Activated CD4-positive, CD25-positive, alpha-beta regulatory T cell treated with anti-CD3 and anti-CD28 coated beads, Interleukin-2, amount 50 U/mL, for 16 hours (primary cell): ENCODE results near the gene ADRM1.

ENCODE experiments used
- DNase-seq: peaks from one replicate; pipeline ENCODE4 v3.0.0-alpha.2; 2020; ENCODE audit warnings: low read depth, low spot score

Gene ADRM1

GRCh38 chr20:62325172-62325905 lies 22.5 kb downstream of the ADRM1 start:
- no peak for DNase-seq

- no peak for DNase-seq
These were observed 23.8 kb downstream of the ADRM1 start for GRCh38 chr20:62326559-62326958.

DNA sequence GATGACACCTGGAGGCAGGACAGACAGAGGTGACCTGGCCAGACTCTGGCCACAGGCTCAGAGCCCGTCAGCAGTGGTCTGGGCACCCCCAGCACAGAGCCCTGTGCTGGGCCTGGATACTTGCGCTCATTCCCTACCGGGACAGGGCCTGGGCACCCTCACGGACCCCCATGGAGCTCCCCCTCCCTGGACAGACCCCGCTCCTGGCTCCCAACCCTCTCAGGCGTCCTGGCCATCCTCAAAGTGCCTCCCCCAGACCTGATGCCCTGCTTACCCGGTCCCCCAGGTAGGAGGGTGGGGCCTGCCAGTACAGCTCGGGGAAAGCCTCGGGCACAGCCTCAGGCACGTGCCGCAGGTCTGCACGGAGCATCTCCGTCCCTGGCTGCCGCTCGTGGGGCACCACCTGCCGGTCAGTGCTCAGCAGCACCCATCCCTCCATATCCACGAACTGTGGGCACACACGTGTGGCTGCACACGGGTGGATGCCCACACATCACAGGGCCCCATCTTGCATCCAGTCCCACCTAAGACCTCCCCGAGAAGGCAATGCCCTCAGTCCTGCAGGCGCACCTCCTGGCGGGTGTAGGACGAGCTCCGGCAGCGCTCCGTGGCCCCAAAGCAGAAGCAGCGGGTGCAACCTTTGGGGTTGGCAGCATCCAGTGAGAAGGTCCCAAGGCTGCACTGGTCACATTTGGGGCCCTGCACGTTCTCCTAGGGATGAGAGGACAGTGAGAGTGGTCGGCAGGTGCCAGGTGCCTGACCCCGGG lies 24.3 kb downstream of the ADRM1 start:
- DNase-seq, result no peak

- DNase-seq, result no peak
These were observed 25.1 kb downstream of the ADRM1 start for GRCh38 chr20:62327726-62328495.

DNA sequence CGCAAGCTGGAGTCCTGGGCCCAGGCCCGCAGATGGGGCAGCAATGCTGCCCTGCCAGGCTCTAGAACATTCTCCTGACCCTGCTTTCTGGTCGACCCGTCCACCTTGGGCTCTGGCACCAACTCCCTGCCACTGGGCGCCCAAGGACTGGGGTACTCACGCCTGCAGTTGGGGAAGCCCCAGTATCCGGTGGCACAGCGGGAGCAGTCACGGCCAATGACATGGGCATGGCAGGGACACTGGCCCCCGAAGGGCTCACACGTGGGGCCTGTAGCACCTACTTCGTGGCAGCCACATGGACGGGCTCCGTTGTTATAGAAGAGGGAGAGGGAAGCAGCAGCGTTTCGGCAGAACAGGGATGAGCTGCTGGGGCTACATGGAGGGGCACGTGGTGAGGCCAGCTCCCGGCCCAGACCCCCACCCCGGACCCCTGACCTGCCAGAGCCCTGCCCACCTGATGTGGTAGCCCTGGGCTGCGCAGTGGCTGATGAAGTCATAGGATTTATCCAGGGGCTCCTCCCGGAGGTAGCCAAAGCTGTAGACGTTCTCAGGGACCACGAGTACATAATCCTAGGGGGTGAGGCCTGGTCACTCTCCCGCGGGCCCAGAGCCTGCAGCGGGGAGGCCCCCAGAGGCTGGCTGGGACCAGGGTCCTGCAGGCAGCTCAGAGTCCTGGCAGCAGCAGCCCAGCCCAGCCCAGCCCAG lies 26.0 kb downstream of the ADRM1 start:
- DNase-seq, result no peak

DNA sequence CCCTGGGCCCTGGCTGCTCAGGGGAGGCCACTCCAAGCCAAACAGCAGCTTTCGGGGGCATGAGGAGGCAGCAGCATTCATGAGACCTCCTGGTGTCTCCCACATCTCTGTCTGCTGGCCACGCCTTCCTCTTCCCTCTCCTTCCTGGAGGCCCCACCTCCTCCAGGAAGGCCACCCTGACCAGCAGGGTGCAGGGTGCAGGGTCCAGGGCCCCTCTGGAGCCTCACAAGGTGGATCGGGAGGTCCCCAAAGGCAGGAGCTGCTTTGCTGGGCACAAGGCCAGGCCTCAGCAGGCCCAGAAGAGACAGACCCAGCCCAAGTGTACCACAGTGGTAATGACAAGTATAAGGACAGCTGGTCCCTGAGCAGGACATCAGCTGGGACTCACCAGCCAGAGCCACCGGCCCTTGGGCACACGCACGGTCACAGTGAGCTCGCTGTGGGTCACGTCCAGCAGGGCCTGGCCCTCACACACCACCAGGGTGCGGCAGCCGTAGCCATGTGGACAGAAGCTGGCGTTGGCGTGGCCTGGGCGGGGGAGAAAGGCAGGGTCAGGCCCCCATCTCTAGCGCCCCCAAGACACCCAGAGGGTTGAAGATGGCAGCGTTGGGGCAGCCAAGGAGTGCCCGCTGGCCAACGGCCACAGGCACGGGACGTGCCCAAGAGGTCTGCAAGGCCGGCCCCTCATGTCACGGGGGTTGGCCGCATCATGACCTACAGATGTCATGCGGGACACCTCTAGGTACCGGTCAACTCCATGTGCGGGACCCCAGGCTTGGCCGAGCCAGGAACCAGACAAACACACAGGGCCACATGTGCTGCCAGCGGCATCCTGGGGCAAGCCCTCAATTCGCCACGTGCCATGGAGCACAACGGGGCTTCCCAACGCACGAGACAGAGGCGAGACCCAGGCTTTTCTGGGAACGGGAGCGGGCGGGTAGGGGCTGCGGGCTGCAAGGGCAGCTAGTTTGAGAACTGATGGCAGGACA lies 26.9 kb downstream of the ADRM1 start:
- no peak for DNase-seq

DNA sequence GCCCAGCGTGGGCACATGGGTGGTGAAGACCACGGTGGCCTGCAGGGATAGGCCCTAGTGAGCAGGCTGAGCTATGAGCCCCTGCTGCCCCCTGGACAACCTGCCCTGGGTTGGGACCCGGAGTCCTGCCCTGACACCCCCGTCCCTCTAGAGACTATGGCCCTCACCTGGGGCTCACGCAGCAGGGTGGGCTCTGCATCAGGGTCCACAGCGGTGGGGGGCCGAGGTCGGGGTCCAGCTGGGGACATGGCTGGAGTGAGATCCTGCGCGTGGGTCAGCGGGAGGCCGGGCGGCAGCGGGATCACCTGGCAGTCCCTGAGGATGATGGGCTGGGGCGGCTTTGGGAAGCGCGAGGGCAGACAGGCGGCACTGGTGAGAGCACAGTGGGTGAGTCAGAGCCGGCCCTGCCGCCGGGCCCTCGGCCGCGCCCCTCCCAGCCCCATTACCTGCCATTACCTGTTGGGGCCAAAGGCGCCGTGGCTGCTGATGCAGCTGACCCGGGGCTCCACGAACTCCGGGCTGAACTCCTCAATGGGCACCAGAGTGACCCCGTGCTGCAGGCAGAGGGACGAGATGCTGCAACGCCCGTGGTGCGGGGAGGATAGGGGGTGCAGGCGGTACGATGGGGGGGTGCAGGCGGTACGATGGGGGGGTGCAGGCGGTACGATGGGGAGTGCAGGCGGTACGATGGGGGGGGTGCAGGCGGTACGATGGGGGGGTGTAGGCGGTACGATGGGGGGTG lies 27.9 kb downstream of the ADRM1 start:
- no peak for DNase-seq

- no peak for DNase-seq
These were observed 28.6 kb downstream of the ADRM1 start for GRCh38 chr20:62331347-62331746.

- no peak for DNase-seq
These were observed 29.6 kb downstream of the ADRM1 start for GRCh38 chr20:62332421-62332820.

- DNase-seq, result no peak
These were observed 30.4 kb downstream of the ADRM1 start for GRCh38 chr20:62332989-62333819.

DNA sequence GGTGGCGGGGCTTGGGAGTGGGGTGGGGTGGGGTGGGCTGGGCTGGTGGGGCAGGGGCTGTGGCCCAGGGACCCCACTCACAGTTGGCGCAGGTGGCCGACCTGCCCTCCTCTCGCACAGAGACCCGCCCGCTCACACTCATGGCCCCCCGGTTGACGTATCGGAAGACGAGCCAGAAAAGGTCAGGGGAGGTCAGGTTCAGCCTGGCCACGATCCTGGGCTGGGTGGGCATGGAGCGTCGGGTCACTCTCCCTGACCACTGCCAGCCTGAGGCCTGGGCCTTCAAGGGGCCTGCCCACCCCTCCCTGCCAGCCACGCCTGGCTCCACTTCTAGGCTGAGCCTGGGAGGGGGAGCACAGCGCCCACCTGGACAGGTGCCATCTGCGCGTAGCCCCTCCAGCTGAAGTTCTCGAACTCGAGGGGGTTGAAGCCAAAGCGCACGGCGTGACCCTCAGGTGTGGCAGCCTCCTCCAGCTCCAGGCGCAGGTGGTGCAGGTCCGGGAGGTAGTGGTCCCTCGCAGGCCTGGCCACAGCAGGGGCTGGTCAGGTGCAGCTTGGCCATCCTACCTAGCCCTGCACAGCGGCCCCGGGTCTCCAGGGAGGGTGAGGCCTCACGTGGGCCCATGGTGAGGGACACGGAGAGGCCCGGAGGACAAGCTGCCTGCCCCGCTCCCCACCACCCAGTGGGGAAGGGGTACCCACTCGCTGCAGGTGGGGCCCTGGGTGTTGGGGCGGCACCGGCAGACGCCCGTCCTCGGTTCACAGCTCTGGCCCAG lies 31.2 kb downstream of the ADRM1 start:
- DNase-seq, result no peak

- DNase-seq, result no peak
These were observed 32.1 kb downstream of the ADRM1 start for GRCh38 chr20:62334881-62335280.

- DNase-seq, result no peak
These were observed 32.7 kb downstream of the ADRM1 start for GRCh38 chr20:62335532-62335931.

- DNase-seq, result no peak
These were observed 33.5 kb downstream of the ADRM1 start for GRCh38 chr20:62336329-62336728.

DNA sequence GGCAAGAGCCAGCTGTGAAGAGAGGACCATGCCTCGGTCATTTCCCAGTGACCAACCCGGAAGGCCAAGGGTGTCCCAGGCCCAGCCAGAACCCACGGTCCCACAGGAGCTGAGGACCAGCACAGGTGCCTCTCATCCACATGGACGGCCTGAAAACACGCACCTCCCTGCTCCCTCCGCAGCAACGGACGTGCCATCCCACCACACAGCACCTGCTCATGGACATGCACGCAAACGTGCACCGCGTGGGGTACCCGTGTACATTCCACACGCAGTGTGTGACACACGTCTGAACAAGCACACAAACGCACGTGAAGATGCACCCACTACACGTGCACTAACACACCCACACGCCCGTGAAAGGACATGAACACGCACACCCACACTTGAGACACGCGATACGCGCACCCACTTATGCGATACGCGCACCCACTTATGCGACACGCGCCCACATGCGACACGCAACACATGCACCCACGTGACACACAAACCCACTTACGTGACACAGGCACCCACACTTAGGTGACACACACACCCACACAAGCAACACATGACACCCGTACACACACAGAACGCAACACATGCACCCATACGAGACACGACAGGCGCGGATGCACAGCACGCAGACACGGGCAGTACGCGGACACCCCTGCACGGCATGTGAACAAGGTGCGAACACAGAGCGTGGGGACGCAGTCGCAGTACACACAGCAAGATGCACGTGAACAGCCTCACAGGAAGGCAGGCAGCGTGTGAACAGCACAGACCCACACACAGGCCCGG lies 34.2 kb downstream of the ADRM1 start:
- no peak for DNase-seq

GRCh38 chr20:62337558-62338293 lies 34.9 kb downstream of the ADRM1 start:
- no peak for DNase-seq

- no peak for DNase-seq
These were observed 35.5 kb downstream of the ADRM1 start for GRCh38 chr20:62338294-62338620.
